Endodermal cell (in vitro differentiated cells): ENCODE results near the gene RNMT. TPM values are rescaled to one million over a fixed set of nuclear protein-coding genes. Genes with fewer than 3 reads are reported as not detected.

Experiments
- DNase-seq: peaks from one replicate; pipeline ENCODE4 v3.0.0-alpha.2; 2017
- H3K27ac ChIP-seq: 2 replicates; pipeline ENCODE4 v1.5.1; 2013; ENCODE audit warnings: mild to moderate bottlenecking, low read depth, low read length, moderate library complexity
- H3K27me3 ChIP-seq: 2 replicates; pipeline ENCODE4 v1.6.1; 2013; ENCODE audit warnings: mild to moderate bottlenecking, low read length, moderate library complexity; ENCODE audit not compliant: insufficient read depth, control insufficient read depth, poor library complexity, severe bottlenecking
- H3K36me3 ChIP-seq: 2 replicates; pipeline ENCODE4 v1.7.0; 2013; ENCODE audit warnings: mild to moderate bottlenecking, low read length, moderate library complexity; ENCODE audit not compliant: control insufficient read depth, insufficient read depth
- H3K4me1 ChIP-seq: one replicate; pipeline ENCODE4 v1.7.0; 2013; ENCODE audit warnings: low read length; ENCODE audit not compliant: control insufficient read depth, insufficient read depth
- H3K4me3 ChIP-seq: 2 replicates; pipeline ENCODE4 v1.5.1; 2013; ENCODE audit warnings: mild to moderate bottlenecking, low read length, moderate library complexity
- H3K9ac ChIP-seq: 2 replicates; pipeline ENCODE4 v1.6.1; 2013; ENCODE audit warnings: mild to moderate bottlenecking, low read length, moderate library complexity; ENCODE audit not compliant: poor library complexity, severe bottlenecking; ENCODE audit errors: extremely low read depth
- H3K9me3 ChIP-seq: 2 replicates; pipeline ENCODE4 v1.6.1; 2013; ENCODE audit warnings: mild to moderate bottlenecking, low read length, moderate library complexity; ENCODE audit not compliant: control insufficient read depth
- H3K27ac Mint-ChIP-seq: 2 replicates; pipeline ENCODE4 v1.8.0; 2020; ENCODE audit warnings: mixed read lengths
- H3K27me3 Mint-ChIP-seq: 2 replicates; pipeline ENCODE4 v1.8.0; 2021; ENCODE audit warnings: mild to moderate bottlenecking, mixed read lengths; ENCODE audit not compliant: insufficient read depth
- H3K36me3 Mint-ChIP-seq: 2 replicates; pipeline ENCODE4 v1.8.0; 2020; ENCODE audit warnings: low read depth, mixed read lengths
- H3K4me1 Mint-ChIP-seq: 2 replicates; pipeline ENCODE4 v1.8.0; 2020; ENCODE audit warnings: mixed read lengths
- H3K4me3 Mint-ChIP-seq: 2 replicates; pipeline ENCODE4 v1.8.0; 2020; ENCODE audit warnings: mild to moderate bottlenecking, moderate library complexity, mixed read lengths
- H3K9me3 Mint-ChIP-seq: 2 replicates; pipeline ENCODE4 v1.8.0; 2020; ENCODE audit warnings: mild to moderate bottlenecking, mixed read lengths
- CTCF ChIP-seq: fragments of 200-600 bp; sonication (generic); conservative IDR thresholded peaks from 2 replicates; pipeline ENCODE4 v1.5.0; 2021; ENCODE audit warnings: antibody characterized with exemption, mild to moderate bottlenecking
- WGBS, 2 experiments: methylation state at CpG; one replicate each; pipeline versions ENCODE4 v1.1.5 to v1.1.7; 2013; ENCODE audit warnings: missing lambda C conversion rate in 2 of 2, mixed read lengths in 1 of 2; ENCODE audit not compliant: insufficient coverage in 1 of 2, insufficient read length in 1 of 2; 5-methylcytosine and 5-hydroxymethylcytosine counted together
- total RNA-seq, 2 donors: library from RNA; stranded (reverse); fragmentation: NEBNext Ultra II Directional in 1 of 2; extraction: Animal tissue kit (Norgen Biotek cat#: 25700) in 1 of 2; gene quantifications; 2 replicates in 1 of 2; 3 replicates in 1 of 2; pipeline ENCODE4 v1.2.1, GENCODE V29; 2021

The RNMT gene
- total RNA-seq, 2 donors from 2014 or later = 44.9 to 47.0 TPM

GRCh38 chr18:13758622-13759021, 32.1 kb downstream of the RNMT start:
- peaks cover 76% of the 10 kb centered on the region for H3K36me3 Mint-ChIP-seq

GRCh38 chr18:13760047-13760446, 33.6 kb downstream of the RNMT start:
- Histone ChIP-seq H3K4me3 (no peak overlapping the region), H3K4me1 (no peaks in the 10 kb centered on the region), H3K9me3 (peaks cover 21% of the 10 kb centered on the region), H3K36me3 (peaks cover 64% of the 10 kb centered on the region), H3K27me3 (no peaks in the 10 kb centered on the region), H3K9ac (no peak overlapping the region), H3K27ac (no peak overlapping the region)
- TF ChIP-seq CTCF = no peak
- H3K27ac Mint-ChIP-seq = no peak overlapping the region
- no peaks in the 10 kb centered on the region for H3K4me1 Mint-ChIP-seq
- H3K36me3 Mint-ChIP-seq = peaks cover 78% of the 10 kb centered on the region
- H3K27me3 Mint-ChIP-seq = no peaks in the 10 kb centered on the region
- peaks cover 10% of the 10 kb centered on the region for H3K9me3 Mint-ChIP-seq
- H3K4me3 Mint-ChIP-seq = no peak overlapping the region
- no peak for DNase-seq

More at GRCh38 chr18:13758622-13759021, 32.1 kb downstream of the RNMT start:
- no peak overlapping the region for H3K9ac ChIP-seq
- Mint-ChIP-seq H3K9me3 (no peaks in the 10 kb centered on the region), H3K4me1 (no peaks in the 10 kb centered on the region), H3K27ac (no peak overlapping the region), H3K27me3 (no peaks in the 10 kb centered on the region), H3K4me3 (no peak overlapping the region)
- H3K27ac ChIP-seq = no peak overlapping the region
- peaks cover 7% of the 10 kb centered on the region for H3K9me3 ChIP-seq
- WGBS, 2 experiments = 92 to 100% methylated on average over 1 of the region's 1 CpG
- peaks cover 78% of the 10 kb centered on the region for H3K36me3 ChIP-seq
- H3K4me1 ChIP-seq = no peaks in the 10 kb centered on the region
- no peak for DNase-seq
- H3K27me3 ChIP-seq = no peaks in the 10 kb centered on the region
- no peak overlapping the region for H3K4me3 ChIP-seq
- no peak for TF ChIP-seq CTCF

- 98 to 100% methylated on average over 1 to 3 of the region's 3 CpGs for WGBS, 2 experiments
- Histone ChIP-seq H3K27ac (no peak overlapping the region), H3K4me1 (no peaks in the 10 kb centered on the region), H3K36me3 (peaks cover 37% of the 10 kb centered on the region), H3K9me3 (peaks cover 37% of the 10 kb centered on the region), H3K9ac (no peak overlapping the region), H3K4me3 (no peak overlapping the region), H3K27me3 (no peaks in the 10 kb centered on the region)
- peaks cover 5% of the 10 kb centered on the region for H3K27me3 Mint-ChIP-seq
- no peak overlapping the region for H3K4me3 Mint-ChIP-seq
- TF ChIP-seq CTCF = no peak
- no peak for DNase-seq
- H3K36me3 Mint-ChIP-seq = peaks cover 71% of the 10 kb centered on the region
- peaks cover 36% of the 10 kb centered on the region for H3K9me3 Mint-ChIP-seq
- H3K4me1 Mint-ChIP-seq = no peaks in the 10 kb centered on the region
- H3K27ac Mint-ChIP-seq = no peak overlapping the region
These were observed 36.4 kb downstream of the RNMT start for GRCh38 chr18:13762690-13763439.
